ENCODE data around the gene BCL7B. TPM values are rescaled to one million over a fixed set of nuclear protein-coding genes. Genes with fewer than 3 reads are reported as not detected.
"Not testable (repeated sequence)": the region's sequence is repeated elsewhere in the genome, so short reads cannot be mapped to it uniquely, and the experiment has no call there.

BCL7B gene
- total RNA-seq, 4 donors from 2014 or later, result 104 to 144 (median 108) TPM

- ATAC-seq, result no peak
- H3K36me3 ChIP-seq, result no peaks in the 10 kb centered on the region
- WGBS, 2 donors (ENCODE audit: low coverage in 1 of 2), result 58% methylated on average over 2 of the region's 2 CpGs; no CpG with 5 or more reads in 1 of the 2 donors
- no peak overlapping the region for H3K4me3 ChIP-seq
- no peaks in the 10 kb centered on the region for H3K9me3 ChIP-seq
- no peak for TF ChIP-seq CTCF (IDR thresholded peaks at IDR 0.05)
- no peak for TF ChIP-seq POLR2A (IDR thresholded peaks at IDR 0.05)
- no peak for TF ChIP-seq EP300 (IDR thresholded peaks at IDR 0.05)
- TF ChIP-seq POLR2AphosphoS5 (IDR thresholded peaks at IDR 0.05), result no peak
- peaks cover 0 to 10% (median 0%) of the 10 kb centered on the region in 3 donors for H3K4me1 ChIP-seq
- H3K27me3 ChIP-seq, result no peaks in the 10 kb centered on the region
- no peak overlapping the region for H3K27ac ChIP-seq
These were observed 27.7 kb upstream of the BCL7B start for GRCh38 chr7:73585196-73585595.

GRCh38 chr7:73582664-73583202, 25.2 kb upstream of the BCL7B start:
- H3K27ac ChIP-seq, result no peak overlapping the region
- H3K9me3 ChIP-seq, result no peaks in the 10 kb centered on the region
- WGBS, 2 donors (ENCODE audit: low coverage in 1 of 2), result 76% methylated on average over 3 of the region's 6 CpGs; no CpG with 5 or more reads in 1 of the 2 donors
- no peak overlapping the region for H3K4me3 ChIP-seq
- no peak for ATAC-seq
- H3K27me3 ChIP-seq, result no peaks in the 10 kb centered on the region
- TF ChIP-seq EP300 (IDR thresholded peaks at IDR 0.05) (no peak), CTCF (IDR thresholded peaks at IDR 0.05) (no peak), POLR2A (IDR thresholded peaks at IDR 0.05) (no peak), POLR2AphosphoS5 (IDR thresholded peaks at IDR 0.05) (no peak)
- peaks cover 0 to 20% (median under 1%) of the 10 kb centered on the region in 3 donors for H3K4me1 ChIP-seq
- H3K36me3 ChIP-seq, result no peaks in the 10 kb centered on the region

GRCh38 chr7:73581006-73581405, 23.5 kb upstream of the BCL7B start:
- WGBS, 2 donors (ENCODE audit: low coverage in 1 of 2), result 89 to 93% methylated on average over 3 of the region's 9 CpGs
- not testable (repeated sequence) for H3K27me3 ChIP-seq, ATAC-seq, H3K36me3 ChIP-seq, H3K27ac ChIP-seq, H3K4me3 ChIP-seq, H3K9me3 ChIP-seq
- peaks cover 0 to 31% (median 13%) of the 10 kb centered on the region in 3 donors for H3K4me1 ChIP-seq

- Histone ChIP-seq H3K4me3 (peak within 1 kb of the TSS; percentile 68 to 98), H3K27ac (peak within 1 kb of the TSS; percentile 80 to 95 (median 95)), H3K9me3 (no peaks in the 10 kb centered on the region), H3K36me3 (peaks cover 0 to 27% of the 10 kb centered on the region in 2 donors), H3K4me1 (peaks cover 0 to 42% (median 13%) of the 10 kb centered on the region in 3 donors), H3K27me3 (no peaks in the 10 kb centered on the region)
- ATAC-seq, result peak; percentile 95
- no peak for TF ChIP-seq EP300 (IDR thresholded peaks at IDR 0.05)
- peak in 2 of 4 experiments; percentile 18 to 20 for TF ChIP-seq CTCF (IDR thresholded peaks at IDR 0.05)
- peak; percentile 85 to 87 for TF ChIP-seq POLR2A (IDR thresholded peaks at IDR 0.05)
- peak; percentile 71 for TF ChIP-seq POLR2AphosphoS5 (IDR thresholded peaks at IDR 0.05)
- 2% methylated on average over 8 of the region's 75 CpGs; no CpG with 5 or more reads in 1 of the 2 donors for WGBS, 2 donors (ENCODE audit: low coverage in 1 of 2)
These were observed 21.0 kb upstream of the BCL7B start, which contains the start of gene TBL2 for GRCh38 chr7:73578342-73579128. TSS of gene TBL2 (minus strand) at chr7:73578579. CDS start at chr7:73578549, 30 bp downstream.

- H3K4me1 ChIP-seq, result peaks cover 0 to 42% (median 13%) of the 10 kb centered on the region in 3 donors
- peak overlapping the region; percentile 68 to 98 for H3K4me3 ChIP-seq
- whole genome bisulfite sequencing, 2 donors (ENCODE audit: low coverage in 1 of 2), result 23 to 37% methylated on average over 5 to 8 of the region's 32 CpGs
- TF ChIP-seq POLR2A (IDR thresholded peaks at IDR 0.05) (no peak), POLR2AphosphoS5 (IDR thresholded peaks at IDR 0.05) (no peak), CTCF (IDR thresholded peaks at IDR 0.05) (no peak), EP300 (IDR thresholded peaks at IDR 0.05) (no peak)
- H3K36me3 ChIP-seq, result peaks cover 0 to 35% of the 10 kb centered on the region in 2 donors
- H3K27me3 ChIP-seq, result no peaks in the 10 kb centered on the region
- no peak for ATAC-seq
- no peaks in the 10 kb centered on the region for H3K9me3 ChIP-seq
- H3K27ac ChIP-seq, result peak overlapping the region; percentile 80 to 95 (median 95)
These were observed 20.3 kb upstream of the BCL7B start for GRCh38 chr7:73577627-73578341.

Data from gastroesophageal sphincter (tissue), 4 donors.